AG08395 (cell line): ENCODE data around the gene NT5C3B.
"Not testable (repeated sequence)": the region's sequence is repeated elsewhere in the genome, so short reads cannot be mapped to it uniquely, and the experiment has no call there.

Experiments
- DNase-seq: peaks from one replicate; pipeline ENCODE4 v3.0.0; 2012; ENCODE audit warnings: mixed read lengths, low spot score

The NT5C3B gene

GRCh38 chr17:41835800-41836549 lies at the start of gene NT5C3B:
TSS of gene NT5C3B (minus strand) at chr17:41836232. CDS start at chr17:41836193, 39 bp downstream.
- DNase-seq, result peak; percentile 96

GRCh38 chr17:41885733-41886132 lies 49.7 kb upstream of the NT5C3B start:
- no peak for DNase-seq

- DNase-seq, result no peak
Observed at GRCh38 chr17:41882756-41883155, 46.7 kb upstream of the NT5C3B start.

GRCh38 chr17:41880130-41880529 lies 44.1 kb upstream of the NT5C3B start:
- DNase-seq, result no peak

- DNase-seq, result not testable (repeated sequence)
Observed at GRCh38 chr17:41874293-41874670, 38.2 kb upstream of the NT5C3B start.

GRCh38 chr17:41873559-41874292 lies 37.7 kb upstream of the NT5C3B start:
- DNase-seq, result no peak

GRCh38 chr17:41871789-41872188 lies 35.8 kb upstream of the NT5C3B start:
- DNase-seq, result no peak

- DNase-seq, result no peak
Observed at GRCh38 chr17:41870627-41871026, 34.6 kb upstream of the NT5C3B start.

- no peak for DNase-seq
Observed at GRCh38 chr17:41870097-41870496, 34.1 kb upstream of the NT5C3B start.

GRCh38 chr17:41869426-41869825 lies 33.4 kb upstream of the NT5C3B start:
- DNase-seq, result no peak

- DNase-seq, result no peak
Observed at GRCh38 chr17:41868568-41868967, 32.5 kb upstream of the NT5C3B start.

- DNase-seq, result no peak
Observed at GRCh38 chr17:41865596-41865893, 29.5 kb upstream of the NT5C3B start.

GRCh38 chr17:41864836-41865595 lies 29.0 kb upstream of the NT5C3B start, which contains the start of gene KLHL11:
TSS of gene KLHL11 (minus strand) at chr17:41865423. CDS start at chr17:41865370, 53 bp downstream.
- peak; percentile 96 for DNase-seq

GRCh38 chr17:41864498-41864835 lies 28.4 kb upstream of the NT5C3B start:
- DNase-seq, result no peak

GRCh38 chr17:41863074-41863848 lies 27.2 kb upstream of the NT5C3B start:
- DNase-seq, result no peak

GRCh38 chr17:41860254-41860931 lies 24.4 kb upstream of the NT5C3B start:
- no peak for DNase-seq

- not testable (repeated sequence) for DNase-seq
Observed at GRCh38 chr17:41851382-41851781, 15.3 kb upstream of the NT5C3B start.

GRCh38 chr17:41849251-41849990 lies 13.4 kb upstream of the NT5C3B start:
- no peak for DNase-seq

- DNase-seq, result no peak
Observed at GRCh38 chr17:41848788-41849187, 12.8 kb upstream of the NT5C3B start.

- no peak for DNase-seq
Observed at GRCh38 chr17:41844971-41845370, 8.9 kb upstream of the NT5C3B start.

- not testable (repeated sequence) for DNase-seq
Observed at GRCh38 chr17:41840781-41841180, 4.7 kb upstream of the NT5C3B start.
